ENCODE results near the gene TMEM39A.

TMEM39A gene

GRCh38 chr3:119437691-119438258 is 25.6 kb downstream of the TMEM39A start:
- ChIA-PET POLR2A (ENCODE audit: low non-redundant PET) (no interaction called here), CTCF (no interaction called here)
- H3K27ac ChIP-seq: no peak overlapping the region
- DNase-seq (ENCODE audit: low spot score): no peak
- no peak for TF ChIP-seq CTCF (conservative IDR thresholded peaks at IDR 0.05; ENCODE audit: low read depth)

GRCh38 chr3:119436977-119437376 is 26.4 kb downstream of the TMEM39A start:
- ChIA-PET POLR2A (ENCODE audit: low non-redundant PET) (no interaction called here), CTCF (interaction anchor here (0.6 kb wide), 1 partner anchor 253 kb away, joined by 4 read pairs; no protein-coding TSS in a partner anchor)
- no peak overlapping the region for H3K27ac ChIP-seq
- TF ChIP-seq CTCF (conservative IDR thresholded peaks at IDR 0.05; ENCODE audit: low read depth): no peak
- DNase-seq (ENCODE audit: low spot score): no peak

- no peak overlapping the region for H3K27ac ChIP-seq
- DNase-seq (ENCODE audit: low spot score): no peak
- TF ChIP-seq CTCF (conservative IDR thresholded peaks at IDR 0.05; ENCODE audit: low read depth): no peak
- ChIA-PET CTCF (no interaction called here), POLR2A (ENCODE audit: low non-redundant PET) (no interaction called here)
Measured at GRCh38 chr3:119434703-119435102, 28.7 kb downstream of the TMEM39A start.

- CTCF ChIA-PET: no interaction called here
- DNase-seq (ENCODE audit: low spot score): no peak
- no peak for TF ChIP-seq CTCF (conservative IDR thresholded peaks at IDR 0.05; ENCODE audit: low read depth)
- no peak overlapping the region for H3K27ac ChIP-seq
- POLR2A ChIA-PET (ENCODE audit: low non-redundant PET): no interaction called here
Measured at GRCh38 chr3:119433613-119434325, 29.6 kb downstream of the TMEM39A start.

- POLR2A ChIA-PET (ENCODE audit: low non-redundant PET): no interaction called here
- CTCF ChIA-PET: interaction anchor here (0.6 to 0.7 kb wide), 2 partner anchors 50 to 134 kb away, joined by 4 to 6 read pairs; partner anchors contain the start of gene ARHGAP31
- no peak for DNase-seq (ENCODE audit: low spot score)
- H3K27ac ChIP-seq: no peak overlapping the region
- TF ChIP-seq CTCF (conservative IDR thresholded peaks at IDR 0.05; ENCODE audit: low read depth): no peak
Measured at GRCh38 chr3:119428538-119428937, 34.9 kb downstream of the TMEM39A start.

GRCh38 chr3:119427669-119428068 is 35.7 kb downstream of the TMEM39A start:
- POLR2A ChIA-PET (ENCODE audit: low non-redundant PET): no interaction called here
- CTCF ChIA-PET: interaction anchor here (1.1 kb wide), 1 partner anchor 253 kb away, joined by 4 read pairs; no protein-coding TSS in a partner anchor
- no peak for TF ChIP-seq CTCF (conservative IDR thresholded peaks at IDR 0.05; ENCODE audit: low read depth)
- no peak overlapping the region for H3K27ac ChIP-seq
- no peak for DNase-seq (ENCODE audit: low spot score)
